Kidney (tissue), 14 donors: ENCODE results near the gene CTDSP1. TPM values are rescaled to one million over a fixed set of nuclear protein-coding genes. Genes with fewer than 3 reads are reported as not detected.
A peak's percentile ranks its signal among the peaks of the same experiment; 100 is the strongest.

Experiments
- DNase-seq, 5 donors: peaks; one replicate each; pipeline ENCODE4 v3.0.0-alpha.2; 2013 to 2020
- FAIRE-seq: peaks from 2 replicates; lab custom pipeline; 2012; peaks lifted over from hg19 to GRCh38; lab: Jason Lieb, UNC
- H3K27ac ChIP-seq, 2 donors: one replicate each; pipeline ENCODE4 v1.7.0; 2013; ENCODE audit warnings: low read depth in 2 of 2, low read length in 2 of 2, inconsistent platforms in 1 of 2
- H3K27me3 ChIP-seq: one replicate; pipeline ENCODE4 v1.7.1; 2013; ENCODE audit warnings: low read length, inconsistent platforms; ENCODE audit not compliant: control insufficient read depth, insufficient read depth
- H3K36me3 ChIP-seq, 3 donors: one replicate each; pipeline versions ENCODE4 v1.7.0 to v1.7.1; 2013; ENCODE audit warnings: low read length in 3 of 3, control low read depth in 1 of 3, inconsistent platforms in 1 of 3; ENCODE audit not compliant: insufficient read depth in 3 of 3, control insufficient read depth in 2 of 3
- H3K4me1 ChIP-seq, 3 donors: one replicate each; pipeline versions ENCODE4 v1.7.0 to v1.7.1; 2013; ENCODE audit warnings: low read length in 3 of 3, inconsistent platforms in 1 of 3, low read depth in 1 of 3; ENCODE audit not compliant: control insufficient read depth in 2 of 3, insufficient read depth in 2 of 3
- H3K4me3 ChIP-seq, 3 donors: one replicate each; pipeline versions ENCODE4 v1.7.0 to v1.8.1; 2013; ENCODE audit warnings: low read length in 3 of 3, control low read depth in 1 of 3, inconsistent platforms in 1 of 3
- H3K9ac ChIP-seq, 3 donors: one replicate each; pipeline versions ENCODE4 v1.7.0 to v1.7.1; 2013; ENCODE audit warnings: low read length in 3 of 3, control low read depth in 1 of 3, inconsistent platforms in 1 of 3
- H3K9me3 ChIP-seq, 3 donors: one replicate each; pipeline versions ENCODE4 v1.7.0 to v1.7.1; 2013; ENCODE audit warnings: low read length in 3 of 3, control low read depth in 1 of 3, inconsistent platforms in 1 of 3; ENCODE audit not compliant: control insufficient read depth in 2 of 3, insufficient read depth in 1 of 3
- intact Hi-C: fragments of 100-400 bp; cut with DNase I; formaldehyde crosslinking; loops from one replicate; pipeline ENCODE4 v1.11.1; 2022
- polyA plus RNA-seq: library from polyadenylated mRNA; stranded (reverse); fragments of 350-450 nt; fragmentation: Illumina TruSeq; extraction: RNeasy Lipid Tissue Mini Kit (QIAGEN cat#74804); gene quantifications from one replicate; pipeline ENCODE4 v1.2.3, GENCODE V29; 2014; ENCODE audit warnings: low read depth, low replicate concordance; ENCODE audit not compliant: insufficient read depth
- total RNA-seq: library from RNA; stranded (reverse); fragmentation: NEBNext Ultra II Directional; extraction: Animal tissue kit (Norgen Biotek cat#: 25700); gene quantifications from one replicate; pipeline ENCODE4 v1.2.1, GENCODE V29; 2021
- TF ChIP-seq, protein P1 (sequence below): IDR thresholded peaks from 3 replicates; pipeline ENCODE4 v1.5.1; 2012; ENCODE audit warnings: mild to moderate bottlenecking, moderate library complexity, borderline replicate concordance; ENCODE audit not compliant: insufficient read depth; ENCODE audit errors: extremely low read depth
- donor health status: control.
- donor health status: control.
- donor health status: control.
- donor health status: control.
- donor health status: control.
- donor health status: DM: yes; HTN: yes; CAD: no.
- donor health status: Normal renal cell carcinoma (clear cell type).

The CTDSP1 gene
- total and polyA plus RNA-seq, 2 donors from 2014 or later: 118 to 196 TPM

GRCh38 chr2:218403810-218404209 is 4.1 kb downstream of the CTDSP1 start:
- Histone ChIP-seq H3K4me1 (peaks cover 2 to 32% (median 19%) of the 10 kb centered on the region in 3 donors), H3K9me3 (no peaks in the 10 kb centered on the region), H3K27me3 (no peaks in the 10 kb centered on the region), H3K4me3 (no peak overlapping the region), H3K27ac (no peak overlapping the region), H3K9ac (no peak overlapping the region), H3K36me3 (peaks cover 0 to 13% (median 2%) of the 10 kb centered on the region in 3 donors)
- FAIRE-seq (no peak), DNase-seq (peak in 1 of 5 donors; percentile 29)
- TF ChIP-seq, protein P1, sequence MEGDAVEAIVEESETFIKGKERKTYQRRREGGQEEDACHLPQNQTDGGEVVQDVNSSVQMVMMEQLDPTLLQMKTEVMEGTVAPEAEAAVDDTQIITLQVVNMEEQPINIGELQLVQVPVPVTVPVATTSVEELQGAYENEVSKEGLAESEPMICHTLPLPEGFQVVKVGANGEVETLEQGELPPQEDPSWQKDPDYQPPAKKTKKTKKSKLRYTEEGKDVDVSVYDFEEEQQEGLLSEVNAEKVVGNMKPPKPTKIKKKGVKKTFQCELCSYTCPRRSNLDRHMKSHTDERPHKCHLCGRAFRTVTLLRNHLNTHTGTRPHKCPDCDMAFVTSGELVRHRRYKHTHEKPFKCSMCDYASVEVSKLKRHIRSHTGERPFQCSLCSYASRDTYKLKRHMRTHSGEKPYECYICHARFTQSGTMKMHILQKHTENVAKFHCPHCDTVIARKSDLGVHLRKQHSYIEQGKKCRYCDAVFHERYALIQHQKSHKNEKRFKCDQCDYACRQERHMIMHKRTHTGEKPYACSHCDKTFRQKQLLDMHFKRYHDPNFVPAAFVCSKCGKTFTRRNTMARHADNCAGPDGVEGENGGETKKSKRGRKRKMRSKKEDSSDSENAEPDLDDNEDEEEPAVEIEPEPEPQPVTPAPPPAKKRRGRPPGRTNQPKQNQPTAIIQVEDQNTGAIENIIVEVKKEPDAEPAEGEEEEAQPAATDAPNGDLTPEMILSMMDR: no peak
- intact Hi-C loops: no loop called here

GRCh38 chr2:218404351-218405085 is 4.8 kb downstream of the CTDSP1 start:
- no peaks in the 10 kb centered on the region for H3K27me3 ChIP-seq
- FAIRE-seq: no peak
- H3K4me3 ChIP-seq: no peak overlapping the region
- H3K9me3 ChIP-seq: no peaks in the 10 kb centered on the region
- H3K27ac ChIP-seq: no peak overlapping the region
- intact Hi-C loops: no loop called here
- peak in 3 of 5 donors; percentile 39 to 81 (median 75) for DNase-seq
- TF ChIP-seq, protein P1: no peak
- no peak overlapping the region for H3K9ac ChIP-seq
- peaks cover 2 to 32% (median 19%) of the 10 kb centered on the region in 3 donors for H3K4me1 ChIP-seq
- peaks cover 0 to 13% (median 2%) of the 10 kb centered on the region in 3 donors for H3K36me3 ChIP-seq

- Histone ChIP-seq H3K9ac (peak overlapping the region in 1 of 3 donors; percentile 67), H3K36me3 (peaks cover 0 to 13% (median 2%) of the 10 kb centered on the region in 3 donors), H3K9me3 (no peaks in the 10 kb centered on the region), H3K27me3 (no peaks in the 10 kb centered on the region), H3K4me1 (peaks cover 2 to 32% (median 19%) of the 10 kb centered on the region in 3 donors), H3K27ac (peak overlapping the region; percentile 86 to 90), H3K4me3 (peak overlapping the region in 2 of 3 donors; percentile 47 to 55)
- FAIRE-seq (no peak), DNase-seq (peak in 2 of 5 donors; percentile 74 to 89)
- TF ChIP-seq, protein P1: no peak
- intact Hi-C loops: no loop called here
These were observed 5.5 kb downstream of the CTDSP1 start for GRCh38 chr2:218405086-218405745.
